Activated T-helper 1 cell treated with anti-CD3 and anti-CD28 coated beads, Interleukin-2, amount 50 U/mL, for 16 hours (primary cell): Measurements from ENCODE around the gene CA12.
"Not testable (repeated sequence)": the region's sequence is repeated elsewhere in the genome, so short reads cannot be mapped to it uniquely, and the experiment has no call there.

Experiments used
- DNase-seq, 2 donors: peaks; one replicate each; pipeline ENCODE4 v3.0.0-alpha.2; 2020; ENCODE audit warnings: low read depth in 1 of 2, low spot score in 1 of 2

Gene CA12

GRCh38 chr15:63360170-63360569 is 21.5 kb downstream of the CA12 start:
- no peak for DNase-seq

DNA sequence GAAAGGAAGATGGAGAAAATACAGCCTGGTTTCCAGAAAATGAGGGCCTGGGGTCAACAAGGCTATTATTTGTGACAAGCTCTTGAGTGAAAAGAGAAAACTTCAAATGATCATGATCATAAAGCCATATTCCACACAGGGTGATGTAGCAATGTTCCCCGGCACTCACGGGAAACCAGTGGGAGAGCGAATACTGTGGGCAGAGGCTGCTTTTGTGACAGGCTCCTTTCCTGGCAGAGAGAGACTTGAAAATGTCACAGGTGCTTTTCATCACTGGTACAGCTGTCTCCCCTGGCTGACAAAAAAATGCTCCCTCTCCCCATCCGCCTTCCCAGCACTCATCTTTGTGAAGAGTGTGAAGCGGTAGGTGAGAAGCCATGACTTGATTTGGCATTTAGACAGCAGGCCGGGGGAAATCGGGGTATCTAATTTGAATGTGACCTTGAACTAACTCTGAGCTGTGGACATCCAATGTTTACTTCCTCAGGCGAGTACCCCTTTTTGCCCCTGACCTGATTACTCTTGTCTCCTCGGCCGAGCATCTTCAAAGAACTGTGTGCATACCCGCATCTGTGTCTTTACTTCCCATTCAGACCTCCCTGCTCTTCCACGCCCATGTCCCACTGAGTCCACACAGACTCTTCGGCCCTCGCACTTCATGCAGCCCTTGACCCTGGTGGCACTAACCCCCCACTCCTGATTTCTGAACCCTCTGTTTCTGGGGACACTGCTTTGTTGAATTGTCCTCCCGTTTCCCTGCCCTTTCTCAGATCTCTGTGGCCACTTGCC is 23.2 kb downstream of the CA12 start:
- no peak for DNase-seq

- no peak for DNase-seq
Measured at GRCh38 chr15:63357731-63358130, 23.9 kb downstream of the CA12 start.

- no peak for DNase-seq
Measured at GRCh38 chr15:63357061-63357460, 24.6 kb downstream of the CA12 start.

DNA sequence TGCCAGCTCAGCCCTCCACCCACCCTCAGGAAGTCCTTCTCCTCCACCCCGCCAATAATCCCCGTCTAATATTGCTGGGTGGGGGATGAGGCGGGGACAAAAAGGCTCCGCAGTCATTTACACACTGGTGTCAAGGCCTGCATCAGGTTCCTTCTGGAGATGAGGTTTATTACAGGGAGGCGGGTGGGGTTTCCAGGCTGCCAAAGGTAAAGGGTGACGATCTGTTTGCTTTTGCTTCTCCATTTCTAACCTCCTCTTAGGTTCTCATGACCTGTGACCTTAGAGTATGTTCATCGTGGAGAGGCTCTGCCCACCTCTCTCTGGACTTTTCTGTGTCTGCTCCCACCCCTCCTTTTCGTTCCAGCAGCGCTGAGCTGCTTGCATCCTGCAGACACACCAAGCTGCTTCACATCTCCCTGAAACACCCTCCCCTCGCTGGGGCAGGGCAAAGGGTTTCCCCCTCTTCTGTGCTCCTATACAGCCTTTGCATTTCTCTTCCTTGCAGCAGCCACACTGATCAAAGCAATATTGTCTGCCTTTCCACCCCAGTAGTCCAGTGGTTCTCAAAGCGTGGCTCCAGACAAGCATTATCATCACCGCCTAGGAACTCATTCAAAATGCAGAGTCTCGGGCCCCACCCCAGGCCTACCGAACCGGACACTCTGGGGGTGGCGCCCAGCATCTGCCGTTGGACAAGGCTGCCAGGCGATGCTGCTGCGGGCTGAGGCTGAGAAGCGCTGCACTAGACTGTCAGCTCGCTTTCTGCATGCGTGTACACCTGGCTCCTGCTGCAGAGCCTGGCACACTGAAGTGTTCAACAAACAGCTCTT is 26.6 kb downstream of the CA12 start:
- DNase-seq: no peak

GRCh38 chr15:63353887-63354286 is 27.8 kb downstream of the CA12 start:
- no peak for DNase-seq

DNA sequence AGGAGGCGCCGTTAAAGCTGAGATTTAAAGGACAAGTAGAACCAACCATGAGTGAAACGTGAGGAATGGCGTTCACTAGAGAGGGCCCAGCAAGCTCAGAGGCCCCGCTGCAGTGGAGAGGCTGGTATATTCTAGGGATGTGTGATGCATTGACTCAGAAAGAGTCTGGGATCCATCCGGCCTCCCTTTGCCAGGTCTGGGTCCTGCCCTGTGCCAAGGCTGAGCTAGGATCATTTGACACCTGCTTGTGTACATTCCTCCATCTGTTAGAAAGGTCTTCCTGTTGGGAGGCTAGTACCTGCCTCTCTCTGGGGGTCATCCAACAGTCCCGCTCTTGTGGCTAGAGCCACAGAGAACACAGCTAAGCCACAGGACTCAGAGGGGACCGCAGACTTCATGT is 28.4 kb downstream of the CA12 start:
- no peak for DNase-seq

GRCh38 chr15:63352808-63353207 is 28.8 kb downstream of the CA12 start:
- no peak for DNase-seq

DNA sequence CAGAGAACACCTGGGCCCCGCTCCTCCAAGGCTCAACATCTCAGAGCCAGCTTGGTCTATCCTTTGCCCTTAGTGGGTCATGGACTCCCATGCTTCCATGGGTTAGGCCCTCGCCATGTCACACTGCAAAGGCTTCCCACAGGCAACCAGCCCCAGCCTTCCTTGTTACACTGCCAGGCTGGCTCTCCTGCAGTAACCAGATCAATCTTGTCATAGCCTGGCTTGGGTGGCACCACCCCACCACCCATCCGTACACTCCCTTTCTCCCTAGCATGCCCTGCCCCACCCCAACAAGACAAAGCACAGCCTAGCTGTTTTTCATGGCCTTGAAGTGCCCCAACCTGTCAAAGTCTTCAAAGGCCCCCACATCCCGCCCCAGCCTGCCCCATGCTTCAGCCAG is 30.5 kb downstream of the CA12 start:
- no peak for DNase-seq

- no peak for DNase-seq
Measured at GRCh38 chr15:63350178-63350621, 31.4 kb downstream of the CA12 start.

- DNase-seq: no peak
Measured at GRCh38 chr15:63349621-63350020, 32.0 kb downstream of the CA12 start.

GRCh38 chr15:63349156-63349555 is 32.5 kb downstream of the CA12 start:
- no peak for DNase-seq

DNA sequence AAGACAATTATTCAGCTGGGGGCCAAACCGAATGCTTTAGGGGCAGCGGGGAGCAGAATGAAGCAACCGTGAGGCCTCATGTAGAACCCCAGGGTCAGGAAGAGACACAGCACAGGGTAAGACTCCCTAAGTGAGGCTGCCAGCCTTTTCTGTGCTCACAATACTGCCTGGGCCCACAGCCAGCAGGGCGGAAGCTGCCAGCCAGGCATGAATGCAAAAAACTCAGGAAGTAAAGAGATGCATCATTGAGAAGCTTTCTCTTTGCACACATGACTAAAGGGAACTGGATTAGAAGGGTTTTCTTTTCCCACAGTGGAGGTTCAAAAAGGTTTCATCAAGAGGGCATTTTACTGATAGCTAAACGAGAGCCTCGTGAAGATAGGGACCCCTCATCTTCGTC is 33.3 kb downstream of the CA12 start:
- DNase-seq: no peak

GRCh38 chr15:63347074-63347857 is 34.4 kb downstream of the CA12 start:
- no peak for DNase-seq

GRCh38 chr15:63345391-63345752 is 36.3 kb downstream of the CA12 start:
- no peak for DNase-seq

- no peak for DNase-seq
Measured at GRCh38 chr15:63344731-63345390, 36.8 kb downstream of the CA12 start.

DNA sequence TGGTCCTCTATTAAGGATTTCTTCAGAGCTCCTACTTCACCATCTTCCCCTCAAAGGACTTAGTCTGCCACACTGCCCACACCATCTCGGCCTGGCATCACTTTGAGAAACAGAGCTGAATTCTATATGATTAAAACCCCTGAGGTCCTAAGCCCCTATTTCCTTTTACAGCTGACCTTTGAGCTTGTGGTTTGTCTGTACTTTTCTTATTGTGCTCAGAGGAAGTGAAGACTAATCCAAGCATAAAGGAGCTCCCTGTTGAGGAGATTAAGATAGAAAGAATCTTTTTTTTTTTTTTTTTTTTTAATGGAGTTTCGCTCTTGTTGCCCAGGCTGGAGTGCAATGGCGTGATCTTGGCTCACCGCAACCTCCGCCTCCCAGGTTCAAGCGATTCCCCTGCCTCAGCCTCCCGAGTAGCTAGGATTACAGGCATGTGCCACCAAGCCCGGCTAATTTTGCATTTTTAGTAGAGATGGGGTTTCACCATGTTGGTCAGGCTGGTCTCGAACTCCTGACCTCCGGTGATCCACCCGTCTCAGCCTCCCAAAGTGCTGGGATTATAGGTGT is 38.6 kb downstream of the CA12 start:
- DNase-seq: not testable (repeated sequence)

DNA sequence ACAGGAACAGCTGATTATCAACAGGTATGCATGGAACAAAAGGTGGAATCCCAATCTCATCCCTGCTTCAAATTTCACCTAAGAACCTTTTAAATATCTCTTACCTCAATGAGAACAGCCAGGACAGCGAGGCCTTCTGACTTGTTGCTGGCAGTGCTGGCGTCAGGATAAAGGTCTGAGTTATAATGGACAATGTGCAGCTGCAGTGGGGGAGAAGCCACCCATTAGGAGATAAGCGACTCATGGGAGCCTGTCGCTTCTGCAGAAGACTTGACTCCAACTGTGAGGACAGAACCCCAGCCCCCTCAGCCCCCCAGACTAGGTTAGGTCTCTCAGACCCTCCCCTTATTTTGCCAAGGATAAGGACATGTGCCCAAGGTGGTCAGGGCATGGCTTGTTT is 39.7 kb downstream of the CA12 start:
- no peak for DNase-seq

DNA sequence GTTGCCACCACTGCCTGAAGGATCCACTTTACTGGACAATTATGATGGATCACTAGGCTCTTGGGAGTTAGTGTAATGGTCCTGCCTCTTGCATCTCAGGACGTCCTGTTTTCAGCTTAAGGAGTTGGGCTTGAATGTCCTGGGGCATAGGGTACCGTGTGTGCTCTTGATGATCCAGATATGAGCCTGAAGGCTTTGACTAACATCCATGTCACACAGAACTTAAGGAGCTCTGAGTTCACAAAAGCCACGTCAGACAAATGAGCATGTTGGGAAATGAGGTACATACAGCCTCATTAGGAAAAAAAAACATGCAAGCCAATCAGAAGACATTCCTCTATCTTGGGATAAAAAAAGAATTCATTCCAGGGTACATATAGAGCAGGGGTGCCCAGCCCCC is 40.8 kb downstream of the CA12 start:
- no peak for DNase-seq

DNA sequence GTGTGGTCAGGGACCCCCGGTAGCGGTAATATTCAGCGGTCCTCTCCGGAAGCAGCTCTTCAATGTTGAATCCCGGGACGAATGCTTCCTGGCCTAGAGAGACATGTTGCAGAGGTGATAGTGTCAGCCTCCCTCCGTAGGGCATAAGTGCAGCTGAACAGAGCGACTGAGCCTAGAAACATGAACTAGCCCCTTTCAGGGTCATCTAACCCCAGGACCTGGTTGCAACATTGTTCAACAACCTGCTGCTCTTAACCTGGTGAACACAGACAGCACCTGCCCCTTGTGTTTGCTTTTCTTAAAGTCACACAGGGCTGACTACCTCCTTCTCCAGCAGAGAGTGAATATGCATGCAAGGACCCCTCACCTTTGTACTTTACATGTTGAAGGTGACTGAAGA is 41.3 kb downstream of the CA12 start:
- DNase-seq: no peak

DNA sequence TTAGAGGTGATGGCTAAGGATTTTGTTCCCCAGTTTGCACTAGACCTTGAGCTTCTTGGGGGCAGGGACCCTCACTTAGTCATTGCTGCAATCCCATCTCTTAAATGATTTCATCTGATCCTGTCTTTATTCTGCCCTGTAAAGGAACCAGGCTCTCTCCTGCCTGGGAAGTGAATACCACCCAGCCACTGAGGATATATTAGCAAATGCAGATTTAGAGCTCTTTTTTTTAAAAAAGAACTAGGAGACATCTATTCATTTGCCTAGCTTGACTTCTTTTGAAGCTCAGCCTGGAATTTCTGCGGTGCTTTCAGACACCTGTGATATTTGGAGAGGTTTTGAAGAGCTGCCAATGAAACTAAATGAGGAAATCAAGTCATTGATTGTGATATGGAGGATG is 41.8 kb downstream of the CA12 start:
- no peak for DNase-seq
